ENCODE results near the gene SAMD13.

Gene SAMD13

DNA sequence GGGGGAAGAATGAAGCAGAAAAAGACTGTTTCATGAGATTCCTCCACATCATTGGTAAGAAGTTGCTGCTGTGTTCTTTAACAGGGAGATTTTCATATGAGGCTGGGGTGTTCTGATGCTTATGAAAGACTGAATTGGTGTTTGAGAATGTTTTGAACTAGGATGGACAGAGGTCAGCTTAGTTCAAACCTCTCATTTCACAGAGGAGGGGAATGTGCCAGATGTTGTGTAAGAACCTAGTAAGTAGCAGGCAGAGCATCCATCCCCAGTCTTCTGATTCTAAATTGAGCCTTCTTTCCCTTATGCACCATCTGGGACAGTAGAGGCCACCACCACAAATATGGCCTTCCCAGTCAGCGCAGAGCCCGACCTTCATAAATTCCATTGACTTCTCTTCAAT is 43.7 kb downstream of the SAMD13 start:
- no peak for DNase-seq (ENCODE audit: low spot score)

DNA sequence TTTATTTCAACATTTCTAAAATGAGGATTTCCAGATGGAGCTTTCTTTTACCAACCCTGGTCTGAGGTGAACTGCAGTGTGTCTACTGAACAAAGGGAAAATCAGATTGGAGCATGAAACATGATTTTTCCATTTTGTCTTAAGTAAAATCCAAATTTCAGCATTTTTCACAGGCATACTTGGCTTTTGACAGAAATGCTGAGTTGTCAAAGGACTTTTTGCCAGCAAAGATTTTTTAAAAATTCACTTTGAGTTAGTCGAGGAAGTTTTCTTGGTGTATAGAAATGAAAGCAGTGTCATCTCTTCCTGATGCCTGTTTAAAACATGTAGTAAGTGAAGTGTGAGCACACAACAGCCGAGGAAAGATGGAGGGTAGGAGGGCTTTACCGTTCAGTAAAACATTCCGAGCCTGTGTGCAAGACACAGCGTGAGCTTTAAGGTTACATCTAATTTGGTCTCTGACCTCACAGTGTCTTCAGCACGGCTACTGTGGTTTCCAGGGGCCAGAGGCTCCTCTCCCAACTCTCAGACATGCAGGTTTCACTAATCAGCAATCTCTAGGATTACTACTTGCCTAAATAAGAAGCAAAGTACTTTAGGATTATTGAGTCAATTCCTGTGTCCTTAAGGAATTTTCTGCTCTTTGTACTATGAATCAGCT is 45.9 kb downstream of the SAMD13 start:
- no peak for DNase-seq (ENCODE audit: low spot score)

DNA sequence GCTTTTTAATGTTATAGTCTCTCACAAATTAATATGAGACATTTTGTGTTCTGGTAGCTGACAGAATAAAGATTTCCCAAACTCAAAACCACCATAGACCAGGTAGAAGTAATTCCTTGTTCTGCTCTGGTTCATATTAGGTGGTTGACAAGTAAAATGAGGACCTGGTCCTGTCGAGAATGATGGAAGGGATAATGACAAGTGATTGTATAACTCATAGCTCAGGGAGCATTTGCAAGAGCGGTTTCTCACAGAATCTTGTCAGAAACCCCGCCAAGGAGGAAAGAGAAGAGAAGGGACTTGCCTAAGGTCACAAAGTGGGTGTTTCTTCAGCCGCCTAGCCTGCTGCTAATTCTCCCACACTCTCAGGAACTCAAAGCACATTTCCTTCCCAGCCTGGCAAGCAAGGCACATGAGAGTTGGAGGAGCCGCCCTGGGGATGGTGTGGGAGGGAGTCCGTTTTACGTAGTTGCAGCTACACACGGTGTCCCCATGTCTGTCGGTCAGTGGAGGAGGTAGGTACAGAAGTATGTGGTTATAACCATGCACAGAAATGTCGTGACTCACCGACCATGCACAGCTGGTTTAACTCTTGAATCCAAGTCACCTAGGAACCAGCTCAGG is 46.5 kb downstream of the SAMD13 start:
- DNase-seq (ENCODE audit: low spot score), result no peak

DNA sequence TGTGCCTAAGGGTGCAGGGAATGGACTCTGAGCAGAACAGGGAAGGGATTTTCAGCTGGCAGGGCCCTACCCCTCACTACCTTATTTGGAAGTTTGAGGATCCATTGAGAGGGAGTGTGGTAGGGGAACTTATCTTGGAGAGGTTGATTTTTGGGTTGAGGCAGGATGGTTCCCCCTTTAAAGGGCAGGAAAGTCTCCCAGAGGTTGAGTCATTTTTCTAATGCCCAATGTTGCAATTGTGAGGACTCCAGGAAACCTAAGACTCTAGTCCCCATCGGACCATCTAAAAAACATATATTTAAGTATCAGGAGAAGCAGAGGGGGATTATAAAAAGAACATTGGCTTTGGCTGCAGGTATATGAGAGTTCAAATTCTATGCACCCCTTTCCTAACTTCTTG is 47.3 kb downstream of the SAMD13 start:
- no peak for DNase-seq (ENCODE audit: low spot score)

DNA sequence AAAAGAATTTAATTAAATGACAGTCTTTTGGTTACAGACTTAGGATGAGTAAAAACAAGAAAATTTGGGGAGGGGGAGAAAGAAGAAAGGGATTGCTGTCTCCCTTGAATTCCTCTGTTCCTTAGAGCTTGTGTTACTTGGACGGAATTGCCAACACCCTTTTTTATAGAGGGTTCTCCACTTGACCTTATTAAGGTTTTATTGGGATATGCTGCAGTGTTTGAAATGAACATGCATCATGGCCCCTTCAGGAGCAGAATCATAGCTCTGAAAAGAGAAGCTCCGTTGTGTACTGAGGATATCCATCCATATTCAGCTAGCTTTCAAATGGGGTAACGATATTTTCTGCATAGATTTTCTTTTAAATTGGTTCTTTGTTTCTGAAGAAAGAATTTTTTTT is 48.6 kb downstream of the SAMD13 start:
- DNase-seq (ENCODE audit: low spot score), result no peak

DNA sequence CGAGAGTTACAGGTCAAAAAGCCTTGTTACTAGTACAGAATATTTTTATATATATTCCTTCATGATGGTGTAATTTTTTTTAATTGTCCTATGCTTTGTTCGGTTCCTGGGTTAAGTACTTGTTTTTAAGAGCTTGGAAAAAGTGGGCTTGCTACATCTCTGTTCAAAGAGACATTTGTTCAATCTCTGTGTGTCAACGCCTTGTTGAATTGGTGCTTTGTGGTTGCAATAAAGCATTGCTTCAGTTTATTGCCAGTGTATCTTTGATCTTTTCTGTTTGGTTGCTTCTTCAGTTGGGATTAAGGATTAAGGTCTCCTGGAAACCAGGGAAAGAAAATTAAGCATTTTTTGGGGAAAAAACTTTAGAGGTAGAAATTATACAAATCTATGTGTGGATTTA is 49.0 kb downstream of the SAMD13 start:
- DNase-seq (ENCODE audit: low spot score), result no peak

DNA sequence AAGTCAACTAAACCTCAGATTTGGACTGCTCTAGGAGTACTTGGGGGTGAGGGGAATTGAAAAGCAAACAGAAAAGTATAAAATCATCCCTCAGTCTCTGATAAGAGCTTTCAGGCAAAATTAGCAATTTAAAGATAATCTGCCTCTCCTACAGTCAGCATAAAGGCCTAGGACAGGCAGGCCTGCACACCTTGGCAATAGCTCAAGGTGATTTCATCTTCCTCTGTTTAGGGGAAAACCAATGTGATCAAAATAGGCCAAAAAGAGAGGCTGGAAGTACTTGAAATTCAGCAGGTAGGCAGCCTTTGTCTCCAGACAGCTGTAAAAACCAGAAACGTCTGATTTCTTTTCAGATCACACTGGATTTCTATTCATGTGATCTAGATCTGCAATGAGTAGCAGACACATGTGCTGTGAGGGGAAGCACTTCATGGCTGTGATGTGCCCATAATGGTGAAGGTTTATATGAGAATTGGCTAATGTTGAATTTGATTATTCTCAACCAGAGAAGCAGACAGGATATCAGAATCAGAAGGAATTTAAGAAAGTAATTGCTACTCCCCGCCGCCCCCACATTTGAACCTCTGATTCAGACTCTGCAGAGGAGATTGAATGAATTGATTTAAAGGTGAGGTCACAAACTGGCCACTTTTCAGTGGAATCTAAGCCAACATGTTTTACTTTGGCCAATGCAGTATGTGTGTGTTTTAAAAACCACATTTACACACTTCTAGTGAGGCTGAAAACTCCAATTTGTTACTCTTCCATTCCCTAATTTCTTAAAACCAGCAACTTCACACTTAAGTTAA is 51.0 kb downstream of the SAMD13 start:
- no peak for DNase-seq (ENCODE audit: low spot score)

DNA sequence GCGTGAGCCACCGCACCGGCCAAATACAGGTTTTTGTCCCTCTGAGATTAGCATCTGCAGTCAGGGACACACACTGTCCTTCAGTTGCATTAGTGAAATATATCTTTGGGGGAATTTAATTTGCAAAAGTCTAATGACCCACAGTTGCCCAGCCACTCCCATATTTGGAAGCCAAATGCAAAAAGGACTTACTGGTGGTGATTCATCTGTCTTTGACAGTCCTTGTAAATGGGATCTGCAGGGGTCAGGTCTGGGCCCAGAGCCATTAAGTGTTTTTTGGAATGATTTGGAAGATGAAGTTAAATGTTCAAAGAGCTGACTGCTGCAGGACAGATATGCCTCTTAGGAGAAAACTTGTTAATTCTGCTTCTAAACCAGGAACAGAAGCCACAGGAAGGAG is 52.2 kb downstream of the SAMD13 start:
- DNase-seq (ENCODE audit: low spot score), result no peak

DNA sequence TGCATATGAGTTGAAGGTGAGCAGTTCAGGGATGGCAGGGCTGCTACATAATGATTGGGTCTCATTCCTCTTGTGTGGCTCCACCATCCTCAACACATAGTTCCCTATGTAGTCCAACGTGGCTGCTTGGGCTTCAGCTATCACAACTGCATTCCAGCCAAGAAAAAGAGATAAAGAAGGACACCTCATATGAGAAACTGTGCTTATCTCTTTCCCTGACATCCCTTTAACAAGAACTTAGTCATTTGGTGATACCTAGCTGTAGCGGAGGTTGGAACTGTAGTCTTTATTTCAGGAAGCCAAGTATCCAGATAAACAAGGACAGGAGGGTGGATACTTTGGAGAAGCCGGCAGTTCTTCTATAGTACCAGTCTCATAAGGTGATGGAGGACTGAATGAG is 54.0 kb downstream of the SAMD13 start:
- DNase-seq (ENCODE audit: low spot score), result no peak

DNA sequence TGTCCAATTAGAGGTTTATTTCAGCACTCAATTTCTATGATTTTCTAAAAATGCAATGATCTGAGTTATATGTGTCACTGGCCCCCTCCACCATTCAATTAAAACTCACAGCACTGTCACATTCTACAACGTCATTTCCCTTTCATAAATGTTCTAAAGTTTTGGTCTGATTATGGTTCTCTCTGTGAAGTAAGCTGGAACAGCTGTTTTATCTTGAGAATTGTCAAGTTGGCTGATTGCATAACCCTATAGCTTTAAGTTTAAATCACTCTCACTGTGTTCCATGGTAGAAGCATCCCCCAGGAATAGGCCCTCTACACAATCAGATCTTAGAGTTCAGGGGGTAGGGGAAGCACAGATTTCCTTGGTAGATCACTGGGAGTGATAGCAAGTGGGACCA is 55.4 kb downstream of the SAMD13 start:
- DNase-seq (ENCODE audit: low spot score), result no peak

DNA sequence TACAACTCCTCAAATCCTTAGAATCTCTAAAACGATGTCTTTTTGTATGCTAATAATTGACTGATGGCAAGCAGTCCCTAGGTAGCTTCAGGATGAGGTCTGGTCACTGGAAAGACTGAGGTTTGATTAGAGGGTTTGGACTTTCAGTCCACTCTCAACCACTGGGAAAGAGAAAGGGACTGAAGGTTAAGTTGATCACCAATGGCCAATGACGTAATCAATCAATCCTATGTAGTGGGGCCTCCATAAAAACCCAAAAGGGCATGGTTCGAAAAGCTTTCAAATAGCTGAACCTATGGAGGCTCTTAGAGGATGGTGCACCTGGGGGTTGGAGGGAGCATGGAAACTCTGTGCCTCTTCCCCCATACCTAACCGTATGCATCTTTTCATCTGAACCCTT is 57.2 kb downstream of the SAMD13 start:
- DNase-seq (ENCODE audit: low spot score), result no peak

DNA sequence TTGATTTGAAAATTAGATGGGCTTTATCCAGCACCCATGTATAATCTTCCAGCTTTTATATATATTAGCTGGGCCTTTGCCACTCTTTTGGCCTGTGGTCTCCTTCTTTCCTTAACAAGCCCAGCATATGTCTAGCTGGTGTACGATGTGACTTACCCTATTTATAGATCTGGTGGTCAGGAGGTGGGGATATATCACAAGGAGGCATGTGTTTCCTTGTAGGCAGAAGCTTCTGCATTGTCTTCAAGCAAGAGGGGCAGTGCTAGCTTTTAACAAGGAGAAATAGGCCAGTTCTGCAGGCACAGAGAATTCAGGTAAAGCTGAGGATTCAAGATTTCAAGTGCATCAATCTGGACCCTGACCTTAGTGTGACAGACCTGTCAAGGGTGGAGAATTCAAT is 58.8 kb downstream of the SAMD13 start:
- no peak for DNase-seq (ENCODE audit: low spot score)

DNA sequence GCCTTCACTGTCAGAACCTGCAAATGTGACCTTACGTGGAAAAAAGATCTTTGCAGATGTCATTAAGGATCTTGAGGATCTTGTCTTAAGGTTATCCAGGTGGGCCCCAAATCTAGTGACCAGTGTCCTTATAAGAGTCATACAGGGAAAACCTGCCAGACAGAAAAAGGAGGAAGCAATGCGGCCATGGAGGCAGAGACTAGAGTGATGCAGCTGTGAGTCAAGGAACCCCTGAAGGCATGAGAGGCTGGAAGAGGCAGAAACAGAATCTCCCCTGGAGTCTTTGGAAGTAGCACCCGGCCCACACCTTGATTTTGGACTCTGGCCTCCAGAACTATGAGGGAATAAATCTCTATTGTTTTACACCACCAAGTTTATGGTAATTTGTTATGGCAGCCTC is 60.3 kb downstream of the SAMD13 start:
- DNase-seq (ENCODE audit: low spot score), result no peak

DNA sequence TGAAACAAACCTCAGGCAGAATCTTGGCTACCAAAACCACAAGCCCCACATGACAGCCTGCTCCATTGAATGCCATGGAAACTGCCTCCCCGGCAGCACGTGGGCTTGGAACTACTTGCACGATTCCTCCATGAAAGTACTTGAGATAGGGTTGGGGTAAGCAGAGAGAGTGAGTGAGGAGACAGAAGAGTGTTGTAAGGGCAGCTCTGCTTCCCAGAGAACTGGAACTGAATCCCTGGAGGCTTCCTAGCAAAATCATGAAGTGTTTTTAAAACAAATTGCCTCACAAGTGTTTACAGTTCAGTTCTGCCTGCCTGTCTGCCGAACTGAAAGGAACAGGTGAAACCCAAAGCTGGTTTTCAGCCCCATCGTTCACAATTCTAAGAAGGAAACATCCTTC is 61.5 kb downstream of the SAMD13 start:
- no peak for DNase-seq (ENCODE audit: low spot score)

DNA sequence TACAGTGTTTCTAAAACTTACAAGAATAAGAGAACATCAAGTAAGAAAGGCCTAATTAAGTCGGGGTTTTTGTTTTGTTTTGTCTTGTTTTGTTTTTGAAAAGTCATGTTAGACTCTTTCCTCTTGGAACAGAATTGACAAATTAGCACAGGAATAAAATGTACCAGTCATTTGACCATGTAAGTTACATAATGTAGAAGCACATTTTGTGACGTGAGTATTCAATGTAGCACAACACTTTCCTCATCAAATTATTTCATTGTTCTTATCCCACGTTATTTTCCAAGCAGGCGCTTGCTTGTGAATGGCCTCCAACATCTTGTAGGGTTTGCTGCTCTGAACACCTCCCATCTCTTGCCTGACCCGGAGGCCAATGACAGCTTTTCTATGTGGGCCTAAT is 62.1 kb downstream of the SAMD13 start:
- no peak for DNase-seq (ENCODE audit: low spot score)

DNA sequence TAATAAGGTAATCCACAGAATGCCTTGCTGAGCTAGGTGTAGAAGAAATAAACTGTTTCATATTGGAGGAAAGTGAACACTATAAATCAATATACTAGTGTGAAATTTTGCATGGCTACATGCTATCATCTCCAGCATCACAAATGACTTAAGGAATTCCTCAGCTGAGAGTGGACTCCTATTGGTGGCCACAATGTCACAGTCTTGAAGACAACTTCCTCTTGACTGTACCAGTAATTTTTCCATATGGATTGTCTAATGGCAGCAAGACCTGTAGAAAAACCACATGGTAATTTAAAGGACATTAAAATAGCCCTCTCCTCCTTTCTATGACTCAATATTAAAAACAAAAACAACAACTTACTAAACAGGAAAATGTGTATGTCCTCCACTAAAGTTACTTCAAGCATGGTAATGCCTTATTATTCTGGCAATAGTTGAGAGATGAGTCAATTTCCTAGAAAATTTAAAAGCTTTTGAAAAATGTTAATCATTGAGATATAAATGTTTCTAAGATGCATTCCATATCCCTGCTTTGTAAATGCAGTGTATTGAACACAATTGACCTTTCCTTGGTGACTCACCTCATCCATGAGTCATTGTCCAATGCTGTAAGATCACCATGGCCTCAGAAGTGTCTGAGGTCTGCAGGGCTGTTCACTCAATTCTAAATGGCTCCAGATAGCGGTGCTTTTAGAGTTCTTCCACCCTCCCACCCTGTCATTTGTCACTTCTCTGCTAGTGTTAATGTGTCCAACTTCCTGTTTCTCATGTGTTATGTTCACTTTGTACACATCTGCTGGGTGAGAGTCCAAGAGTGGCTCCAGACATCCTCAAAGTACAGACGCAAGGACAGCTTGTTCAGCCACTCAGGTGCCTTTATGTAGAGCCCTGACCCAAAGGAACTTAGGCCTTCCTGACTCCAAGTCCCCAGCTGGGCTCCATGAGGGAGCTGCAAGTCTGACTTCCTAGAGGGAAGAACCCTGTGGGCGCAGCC is 64.0 kb downstream of the SAMD13 start:
- DNase-seq (ENCODE audit: low spot score), result peak; percentile 10

DNA sequence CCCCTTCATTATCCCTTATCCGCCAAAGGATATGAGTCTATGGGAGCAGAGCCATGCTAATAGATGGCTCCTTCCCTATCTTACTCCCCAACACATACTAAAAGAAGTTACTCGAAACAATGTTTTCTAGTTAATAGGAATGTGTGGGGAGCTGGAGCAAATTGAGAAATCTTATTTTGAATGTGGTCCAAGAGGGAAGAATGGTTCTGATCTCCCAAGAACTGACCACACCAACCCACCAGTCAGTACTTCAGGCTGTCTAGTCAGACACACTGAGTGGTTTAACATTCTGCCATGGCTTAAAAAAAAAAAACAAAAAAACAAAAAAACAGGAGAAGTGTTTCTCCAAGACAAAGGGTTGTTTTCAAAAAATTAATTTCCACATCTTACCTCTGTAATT is 65.3 kb downstream of the SAMD13 start:
- DNase-seq (ENCODE audit: low spot score), result no peak

DNA sequence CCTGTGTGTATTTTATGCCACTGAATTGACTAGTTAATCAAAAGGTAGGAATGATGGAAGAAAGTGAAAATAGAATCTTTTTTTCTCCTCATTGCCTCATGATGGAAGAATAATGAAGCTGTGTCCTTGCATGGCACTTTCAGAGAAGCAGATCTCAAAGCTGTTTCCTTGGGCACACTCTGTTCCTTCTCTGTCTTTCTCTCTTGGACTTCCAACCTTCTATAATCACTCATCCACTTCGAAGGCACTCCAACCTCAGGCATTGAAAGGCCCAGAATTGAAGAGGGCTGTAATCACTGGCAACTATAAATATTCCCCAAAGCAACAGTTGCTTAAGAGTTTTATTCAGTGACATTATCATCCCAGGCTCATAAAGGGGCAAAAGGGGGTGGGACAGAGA is 65.7 kb downstream of the SAMD13 start:
- no peak for DNase-seq (ENCODE audit: low spot score)

DNA sequence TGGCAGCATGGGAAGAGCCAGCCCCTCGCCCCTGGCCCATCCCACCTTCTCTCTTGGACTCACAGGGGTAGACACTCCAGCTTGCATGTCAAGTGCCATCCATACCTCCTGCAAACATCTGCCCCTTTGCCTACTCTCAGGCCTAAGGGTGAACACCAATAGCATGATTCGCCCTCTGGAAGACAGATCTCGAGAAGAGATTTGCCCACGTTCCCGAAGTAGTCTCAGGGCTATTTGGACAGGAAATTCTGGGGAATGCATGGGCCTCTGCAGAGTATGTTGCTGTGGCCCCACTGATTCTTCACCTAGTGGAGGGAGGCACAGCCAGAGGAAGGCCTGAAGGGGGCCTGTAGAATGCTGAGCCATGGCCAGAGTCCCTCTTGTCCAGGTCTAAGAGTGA is 66.9 kb downstream of the SAMD13 start:
- DNase-seq (ENCODE audit: low spot score), result no peak

DNA sequence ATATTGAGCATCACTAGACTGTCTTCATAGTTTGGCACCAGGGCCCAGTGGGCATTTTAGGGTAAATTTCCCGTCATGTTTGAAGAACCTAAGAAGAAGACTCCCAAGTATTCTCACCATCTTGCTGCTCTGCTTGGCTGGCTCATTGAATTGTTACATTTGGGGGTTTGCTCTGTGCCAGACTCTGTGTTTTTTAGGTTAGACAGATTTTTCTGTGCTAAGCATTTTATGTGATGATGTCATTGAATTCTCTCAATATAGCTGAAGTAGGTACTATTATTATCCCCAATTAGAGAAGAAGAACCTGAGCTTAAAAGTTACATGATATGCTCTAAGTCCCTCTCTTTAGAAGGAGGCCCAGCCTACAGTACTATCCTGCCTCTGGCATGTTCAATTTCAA is 68.8 kb downstream of the SAMD13 start:
- no peak for DNase-seq (ENCODE audit: low spot score)

DNA sequence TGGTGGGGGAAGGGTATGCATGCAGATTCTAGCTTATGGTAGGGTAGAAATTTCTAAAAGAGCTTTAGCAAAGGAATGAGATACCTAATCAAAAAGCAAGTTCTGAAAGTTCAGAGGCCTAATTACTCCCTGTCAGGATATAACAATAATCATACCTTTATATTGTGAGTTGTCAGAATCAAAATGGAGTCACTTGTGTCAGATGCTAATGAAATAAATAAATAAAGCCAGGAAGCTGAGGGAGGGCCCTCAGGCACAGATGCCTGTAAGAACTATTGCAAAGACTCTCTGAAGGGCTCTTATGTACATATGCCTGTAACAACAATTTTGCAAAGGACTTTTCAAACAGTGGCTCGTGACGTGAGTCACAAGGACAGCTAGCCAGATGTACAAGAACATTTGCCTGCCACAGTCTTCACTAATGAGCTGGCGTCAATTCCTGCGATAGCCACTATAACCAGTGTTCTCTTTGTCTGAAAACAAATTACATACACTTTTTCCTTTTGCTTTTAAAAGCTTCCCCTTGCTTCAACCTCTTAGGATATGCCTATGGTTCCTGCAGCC is 69.4 kb downstream of the SAMD13 start:
- no peak for DNase-seq (ENCODE audit: low spot score)
